BLaER1 (cell line): ENCODE measurements around the gene ACP3.

Source experiments
- H3K27ac ChIP-seq: shearing (Covaris generic); formaldehyde crosslinking; 2 replicates; pipeline ENCODE4 v1.8.1; 2022
- H3K27me3 ChIP-seq: shearing (Covaris generic); formaldehyde crosslinking; 2 replicates; pipeline ENCODE4 v1.8.1; 2022
- H3K36me3 ChIP-seq: shearing (Covaris generic); formaldehyde crosslinking; 2 replicates; pipeline ENCODE4 v1.8.1; 2022
- H3K4me1 ChIP-seq: shearing (Covaris generic); formaldehyde crosslinking; 2 replicates; pipeline ENCODE4 v1.8.1; 2022
- H3K4me2 ChIP-seq: shearing (Covaris generic); formaldehyde crosslinking; 2 replicates; pipeline ENCODE4 v1.8.1; 2022
- H3K4me3 ChIP-seq: shearing (Covaris generic); formaldehyde crosslinking; 2 replicates; pipeline ENCODE4 v1.8.1; 2022
- H3K9ac ChIP-seq: shearing (Covaris generic); formaldehyde crosslinking; 2 replicates; pipeline ENCODE4 v1.8.1; 2022
- H3K9me3 ChIP-seq: shearing (Covaris generic); formaldehyde crosslinking; 2 replicates; pipeline ENCODE4 v1.8.1; 2022
- H4K20me1 ChIP-seq: shearing (Covaris generic); formaldehyde crosslinking; 2 replicates; pipeline ENCODE4 v1.8.1; 2022
- Cebpa-rat ChIP-seq: shearing (Covaris generic); IDR thresholded peaks from 2 replicates; pipeline ENCODE4 v1.8.1; 2022

The ACP3 gene

GRCh38 chr3:132311841-132312240 is 5.4 kb upstream of the ACP3 start:
- no peaks in the 10 kb centered on the region for H3K36me3 ChIP-seq
- H4K20me1 ChIP-seq = no peaks in the 10 kb centered on the region
- H3K4me3 ChIP-seq = no peak overlapping the region
- H3K27me3 ChIP-seq = no peaks in the 10 kb centered on the region
- no peaks in the 10 kb centered on the region; the same call in none of the 2 replicates for H3K9me3 ChIP-seq
- no peak for TF ChIP-seq Cebpa-rat
- peaks cover under 1% of the 10 kb centered on the region; the same call in 1 of the 2 replicates for H3K4me1 ChIP-seq
- no peak overlapping the region for H3K27ac ChIP-seq
- no peak overlapping the region for H3K4me2 ChIP-seq
- H3K9ac ChIP-seq = no peak overlapping the region

GRCh38 chr3:132315851-132316250 is 1.4 kb upstream of the ACP3 start:
- no peak overlapping the region for H3K4me2 ChIP-seq
- H3K27me3 ChIP-seq = no peaks in the 10 kb centered on the region
- H4K20me1 ChIP-seq = no peaks in the 10 kb centered on the region
- no peaks in the 10 kb centered on the region; the same call in none of the 2 replicates for H3K9me3 ChIP-seq
- no peak for TF ChIP-seq Cebpa-rat
- H3K9ac ChIP-seq = no peak overlapping the region
- no peak overlapping the region for H3K4me3 ChIP-seq
- no peaks in the 10 kb centered on the region for H3K36me3 ChIP-seq
- peaks cover 11% of the 10 kb centered on the region for H3K4me1 ChIP-seq
- no peak overlapping the region for H3K27ac ChIP-seq

GRCh38 chr3:132318451-132318850 is 1.2 kb downstream of the ACP3 start:
- H3K4me3 ChIP-seq = no peak overlapping the region
- peaks cover 11% of the 10 kb centered on the region for H3K4me1 ChIP-seq
- H3K9ac ChIP-seq = no peak overlapping the region
- no peak for TF ChIP-seq Cebpa-rat
- no peaks in the 10 kb centered on the region for H3K27me3 ChIP-seq
- H3K27ac ChIP-seq = no peak overlapping the region
- no peaks in the 10 kb centered on the region for H4K20me1 ChIP-seq
- no peaks in the 10 kb centered on the region; the same call in none of the 2 replicates for H3K9me3 ChIP-seq
- no peak overlapping the region for H3K4me2 ChIP-seq
- no peaks in the 10 kb centered on the region for H3K36me3 ChIP-seq

GRCh38 chr3:132321304-132321703 is 4.1 kb downstream of the ACP3 start:
- Histone ChIP-seq H3K27ac (no peak overlapping the region), H3K4me3 (no peak overlapping the region), H3K4me2 (no peak overlapping the region), H3K9me3 (no peaks in the 10 kb centered on the region), H4K20me1 (no peaks in the 10 kb centered on the region), H3K36me3 (no peaks in the 10 kb centered on the region), H3K27me3 (no peaks in the 10 kb centered on the region), H3K9ac (no peak overlapping the region), H3K4me1 (peaks cover 11% of the 10 kb centered on the region)
- TF ChIP-seq Cebpa-rat = no peak

- Histone ChIP-seq H3K9ac (no peak overlapping the region), H3K4me1 (no peaks in the 10 kb centered on the region), H3K9me3 (no peaks in the 10 kb centered on the region), H3K4me3 (no peak overlapping the region), H3K4me2 (no peak overlapping the region), H3K27ac (no peak overlapping the region), H3K36me3 (no peaks in the 10 kb centered on the region), H3K27me3 (no peaks in the 10 kb centered on the region), H4K20me1 (no peaks in the 10 kb centered on the region)
- no peak for TF ChIP-seq Cebpa-rat
Observed at GRCh38 chr3:132325103-132325606, 7.9 kb downstream of the ACP3 start.

- Histone ChIP-seq H3K27me3 (no peaks in the 10 kb centered on the region), H4K20me1 (no peaks in the 10 kb centered on the region), H3K27ac (no peak overlapping the region), H3K36me3 (no peaks in the 10 kb centered on the region), H3K9ac (no peak overlapping the region), H3K4me3 (no peak overlapping the region), H3K9me3 (no peaks in the 10 kb centered on the region), H3K4me2 (no peak overlapping the region), H3K4me1 (no peaks in the 10 kb centered on the region)
- TF ChIP-seq Cebpa-rat = no peak
Observed at GRCh38 chr3:132325634-132326033, 8.4 kb downstream of the ACP3 start.

- TF ChIP-seq Cebpa-rat = no peak
Observed at GRCh38 chr3:132326251-132326650, 9.0 kb downstream of the ACP3 start.

GRCh38 chr3:132332082-132332481 is 14.9 kb downstream of the ACP3 start:
- no peaks in the 10 kb centered on the region for H4K20me1 ChIP-seq

More at GRCh38 chr3:132326251-132326650, 9.0 kb downstream of the ACP3 start:
- Histone ChIP-seq H3K27me3 (no peaks in the 10 kb centered on the region), H4K20me1 (no peaks in the 10 kb centered on the region), H3K27ac (no peak overlapping the region), H3K9ac (no peak overlapping the region), H3K36me3 (no peaks in the 10 kb centered on the region), H3K4me2 (no peak overlapping the region), H3K4me3 (no peak overlapping the region), H3K4me1 (no peaks in the 10 kb centered on the region), H3K9me3 (no peaks in the 10 kb centered on the region)

GRCh38 chr3:132332508-132332907 is 15.3 kb downstream of the ACP3 start:
- H3K4me1 ChIP-seq = no peaks in the 10 kb centered on the region
- H3K9me3 ChIP-seq = no peaks in the 10 kb centered on the region
- H3K4me3 ChIP-seq = no peak overlapping the region
- no peaks in the 10 kb centered on the region for H3K27me3 ChIP-seq
- H3K4me2 ChIP-seq = no peak overlapping the region
- no peak for TF ChIP-seq Cebpa-rat
- no peaks in the 10 kb centered on the region for H4K20me1 ChIP-seq
- H3K9ac ChIP-seq = no peak overlapping the region
- H3K27ac ChIP-seq = no peak overlapping the region
- no peaks in the 10 kb centered on the region for H3K36me3 ChIP-seq

More at GRCh38 chr3:132332082-132332481, 14.9 kb downstream of the ACP3 start:
- no peak for TF ChIP-seq Cebpa-rat
- H3K27ac ChIP-seq = no peak overlapping the region
- H3K27me3 ChIP-seq = no peaks in the 10 kb centered on the region
- no peaks in the 10 kb centered on the region for H3K36me3 ChIP-seq
- H3K4me1 ChIP-seq = no peaks in the 10 kb centered on the region
- no peak overlapping the region for H3K4me2 ChIP-seq
- no peak overlapping the region for H3K4me3 ChIP-seq
- H3K9ac ChIP-seq = no peak overlapping the region
- no peaks in the 10 kb centered on the region for H3K9me3 ChIP-seq

- TF ChIP-seq Cebpa-rat = peak; percentile 25; the same call in 1 of the 2 replicates
- Histone ChIP-seq H3K4me2 (no peak overlapping the region), H4K20me1 (no peaks in the 10 kb centered on the region), H3K36me3 (no peaks in the 10 kb centered on the region), H3K4me3 (no peak overlapping the region), H3K9ac (no peak overlapping the region), H3K27me3 (no peaks in the 10 kb centered on the region), H3K4me1 (no peaks in the 10 kb centered on the region), H3K9me3 (no peaks in the 10 kb centered on the region), H3K27ac (no peak overlapping the region)
Observed at GRCh38 chr3:132341746-132342145, 24.5 kb downstream of the ACP3 start.

- Histone ChIP-seq H3K9me3 (no peaks in the 10 kb centered on the region), H3K4me1 (no peaks in the 10 kb centered on the region), H3K4me3 (no peak overlapping the region), H3K9ac (no peak overlapping the region), H3K4me2 (no peak overlapping the region), H3K27me3 (no peaks in the 10 kb centered on the region), H3K27ac (no peak overlapping the region), H3K36me3 (no peaks in the 10 kb centered on the region), H4K20me1 (no peaks in the 10 kb centered on the region)
- no peak for TF ChIP-seq Cebpa-rat
Observed at GRCh38 chr3:132342183-132342582, 25.0 kb downstream of the ACP3 start.
